ENCODE results near the gene HOXA4.

The HOXA4 gene

DNA sequence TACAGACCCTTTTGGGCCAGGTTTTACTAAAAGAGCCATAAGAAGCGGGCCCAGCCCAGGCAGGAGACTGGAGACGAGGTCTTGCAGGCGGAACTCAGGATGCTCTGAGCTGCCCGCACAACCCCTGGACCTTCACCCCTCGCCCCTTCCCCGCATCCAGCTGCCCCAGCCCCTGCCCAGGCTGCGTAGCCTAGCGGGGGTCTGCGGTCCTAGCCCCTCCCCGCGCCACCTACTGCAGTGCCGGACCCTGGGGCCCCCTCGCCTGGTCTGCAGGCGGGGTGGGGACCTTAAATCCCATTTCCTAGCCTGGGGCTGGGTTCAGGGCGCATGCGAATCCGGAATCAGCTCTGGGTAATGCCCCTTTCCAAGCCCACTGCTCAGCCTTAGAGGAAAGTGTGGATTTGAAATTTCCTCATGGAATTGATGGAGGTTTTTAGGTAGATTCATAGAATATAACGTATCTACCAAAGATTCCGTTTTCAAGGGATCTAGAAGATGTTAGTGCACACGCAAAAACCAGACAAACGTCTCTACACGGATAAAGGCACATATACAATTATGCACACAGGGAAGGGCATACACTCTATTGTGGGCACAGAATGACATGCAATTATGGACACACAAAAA lies 22.4 kb upstream of the HOXA4 start:
- DNase-seq, result no peak
- H2BK120ac ChIP-seq (ENCODE audit: low read depth, low read length), result no peak overlapping the region
- H4K8ac ChIP-seq (ENCODE audit: low read length), result peak overlapping the region; percentile 10
- no peak overlapping the region for H3K4me2 ChIP-seq (ENCODE audit: low read length, poor library complexity, severe bottlenecking)
- no peak overlapping the region for H2BK5ac ChIP-seq (ENCODE audit: low read depth, low read length, poor library complexity, severe bottlenecking)
- no peak overlapping the region for H3K23ac ChIP-seq (ENCODE audit: low read length in 2 of 2)
- no peak overlapping the region for H3K18ac ChIP-seq (ENCODE audit: low read depth in 1 of 2, low read length in 2 of 2)
- no peak overlapping the region for H4K91ac ChIP-seq (ENCODE audit: low read length)
- peak overlapping the region in 1 of 2 experiments; percentile 38 for H2BK12ac ChIP-seq (ENCODE audit: low read length in 2 of 2)
- H3K4ac ChIP-seq (ENCODE audit: low read depth in 1 of 2, low read length in 2 of 2), result no peak overlapping the region
- peak overlapping the region; percentile 90 for H3K9ac ChIP-seq (ENCODE audit: low read length)
- H3K4me1 ChIP-seq (ENCODE audit: control insufficient read depth, insufficient read depth, low read depth, low read length), result peaks cover 17% of the 10 kb centered on the region
- H3K27me3 ChIP-seq (ENCODE audit: control insufficient read depth in 1 of 2, insufficient read depth in 1 of 2, low read length in 2 of 2), result peaks cover 0 to 75% of the 10 kb centered on the region in 2 experiments
- no peak overlapping the region for H3K14ac ChIP-seq (ENCODE audit: low read length in 2 of 2)
- no peak overlapping the region for H2AK5ac ChIP-seq (ENCODE audit: low read length, severe bottlenecking)
- H2BK15ac ChIP-seq (ENCODE audit: low read depth, poor library complexity, severe bottlenecking), result no peak overlapping the region
- 70% methylated on average over 22 of the region's 22 CpGs for WGBS
- no peaks in the 10 kb centered on the region for H3K9me3 ChIP-seq (ENCODE audit: control insufficient read depth, low read length)
- H3K36me3 ChIP-seq (ENCODE audit: control insufficient read depth in 1 of 2, insufficient read depth in 2 of 2, low read depth in 1 of 2, low read length in 2 of 2), result peaks cover 0 to 35% of the 10 kb centered on the region in 2 experiments
- H3K79me1 ChIP-seq (replicated peaks; ENCODE audit: low read length, poor library complexity, severe bottlenecking), result peaks cover 17% of the 10 kb centered on the region
- H3K27ac ChIP-seq (ENCODE audit: low read length, poor library complexity, severe bottlenecking), result no peak overlapping the region
- H3K4me3 ChIP-seq (ENCODE audit: insufficient read depth in 1 of 2, low read depth in 1 of 2, low read length in 2 of 2), result peak overlapping the region in 1 of 2 experiments; percentile 82
- H2AFZ ChIP-seq (ENCODE audit: low read depth, low read length), result no peak overlapping the region

DNA sequence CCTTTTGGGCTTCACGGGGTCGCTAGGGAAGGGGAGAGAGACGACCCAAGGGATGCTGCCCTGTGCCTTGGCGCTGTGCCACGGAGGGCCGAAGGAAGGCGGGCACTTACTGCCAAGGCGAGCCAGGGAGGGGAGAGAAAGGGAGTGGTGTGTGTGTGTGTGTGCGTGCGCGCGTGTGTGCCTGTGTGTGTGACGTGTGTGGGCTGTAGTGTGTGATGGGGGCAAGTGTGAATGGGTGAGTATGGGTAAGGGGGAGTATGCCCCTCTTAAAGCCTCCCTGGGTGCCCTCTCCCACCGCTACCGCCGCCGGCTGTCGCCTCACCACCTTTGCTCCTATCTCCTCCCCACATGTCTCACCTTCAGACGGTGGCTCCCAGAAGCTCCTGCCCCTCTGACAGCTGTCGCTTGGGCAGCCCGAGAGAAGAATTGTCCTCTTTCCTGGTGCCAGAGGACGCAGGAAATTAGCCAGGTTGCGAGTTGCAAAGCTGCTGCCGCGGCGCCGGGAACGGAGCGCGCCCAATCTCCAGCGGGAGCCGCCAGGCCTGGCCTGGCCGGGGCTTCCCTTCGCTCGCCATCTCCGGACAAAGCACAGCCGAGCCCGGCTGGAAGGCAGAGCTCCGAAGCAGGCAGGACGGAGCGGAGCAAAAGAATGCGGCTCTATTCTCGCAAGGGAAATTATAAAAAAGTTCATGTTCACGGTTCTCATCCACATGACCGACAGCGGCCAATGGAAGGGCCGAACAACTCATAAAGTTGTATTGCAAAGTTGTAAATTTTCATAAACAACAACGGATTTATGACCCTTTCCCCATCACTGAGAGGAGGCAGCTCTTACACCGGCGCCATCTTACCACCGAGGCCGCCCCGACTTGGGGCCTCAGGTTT lies 21.6 kb upstream of the HOXA4 start, which contains the start of gene HOXA3:
HOXA3 (minus strand) TSS at position 653 of the 885 bp plus-strand sequence. CDS start 41,943 bp downstream, outside the sequence.
- Histone ChIP-seq H3K4ac (ENCODE audit: low read depth in 1 of 2, low read length in 2 of 2) (no peak within 1 kb of the TSS), H2AFZ (ENCODE audit: low read depth, low read length) (no peak within 1 kb of the TSS), H3K4me1 (ENCODE audit: control insufficient read depth, insufficient read depth, low read depth, low read length) (peaks cover 15% of the 10 kb centered on the region), H2AK5ac (ENCODE audit: low read length, severe bottlenecking) (no peak within 1 kb of the TSS), H3K4me2 (ENCODE audit: low read length, poor library complexity, severe bottlenecking) (peak within 1 kb of the TSS; percentile 23), H4K91ac (ENCODE audit: low read length) (peak within 1 kb of the TSS; percentile 43), H3K14ac (ENCODE audit: low read length in 2 of 2) (no peak within 1 kb of the TSS), H3K9ac (ENCODE audit: low read length) (peak within 1 kb of the TSS; percentile 90), H3K9me3 (ENCODE audit: control insufficient read depth, low read length) (no peaks in the 10 kb centered on the region), H3K18ac (ENCODE audit: low read depth in 1 of 2, low read length in 2 of 2) (peak within 1 kb of the TSS; percentile 19 to 25), H3K23ac (ENCODE audit: low read length in 2 of 2) (peak within 1 kb of the TSS in 1 of 2 experiments; percentile 67), H4K8ac (ENCODE audit: low read length) (peak within 1 kb of the TSS; percentile 10), H3K4me3 (ENCODE audit: insufficient read depth in 1 of 2, low read depth in 1 of 2, low read length in 2 of 2) (peak within 1 kb of the TSS in 1 of 2 experiments; percentile 82), H2BK5ac (ENCODE audit: low read depth, low read length, poor library complexity, severe bottlenecking) (no peak within 1 kb of the TSS), H2BK120ac (ENCODE audit: low read depth, low read length) (no peak within 1 kb of the TSS), H3K27me3 (ENCODE audit: control insufficient read depth in 1 of 2, insufficient read depth in 1 of 2, low read length in 2 of 2) (peaks cover 0 to 67% of the 10 kb centered on the region in 2 experiments), H3K36me3 (ENCODE audit: control insufficient read depth in 1 of 2, insufficient read depth in 2 of 2, low read depth in 1 of 2, low read length in 2 of 2) (peaks cover 0 to 35% of the 10 kb centered on the region in 2 experiments), H2BK12ac (ENCODE audit: low read length in 2 of 2) (peak within 1 kb of the TSS in 1 of 2 experiments; percentile 73), H3K27ac (ENCODE audit: low read length, poor library complexity, severe bottlenecking) (no peak within 1 kb of the TSS), H3K79me1 (replicated peaks; ENCODE audit: low read length, poor library complexity, severe bottlenecking) (peaks cover 18% of the 10 kb centered on the region), H2BK15ac (ENCODE audit: low read depth, poor library complexity, severe bottlenecking) (no peak within 1 kb of the TSS)
- 48% methylated on average over 47 of the region's 53 CpGs for WGBS
- DNase-seq, result peak; percentile 50

DNA sequence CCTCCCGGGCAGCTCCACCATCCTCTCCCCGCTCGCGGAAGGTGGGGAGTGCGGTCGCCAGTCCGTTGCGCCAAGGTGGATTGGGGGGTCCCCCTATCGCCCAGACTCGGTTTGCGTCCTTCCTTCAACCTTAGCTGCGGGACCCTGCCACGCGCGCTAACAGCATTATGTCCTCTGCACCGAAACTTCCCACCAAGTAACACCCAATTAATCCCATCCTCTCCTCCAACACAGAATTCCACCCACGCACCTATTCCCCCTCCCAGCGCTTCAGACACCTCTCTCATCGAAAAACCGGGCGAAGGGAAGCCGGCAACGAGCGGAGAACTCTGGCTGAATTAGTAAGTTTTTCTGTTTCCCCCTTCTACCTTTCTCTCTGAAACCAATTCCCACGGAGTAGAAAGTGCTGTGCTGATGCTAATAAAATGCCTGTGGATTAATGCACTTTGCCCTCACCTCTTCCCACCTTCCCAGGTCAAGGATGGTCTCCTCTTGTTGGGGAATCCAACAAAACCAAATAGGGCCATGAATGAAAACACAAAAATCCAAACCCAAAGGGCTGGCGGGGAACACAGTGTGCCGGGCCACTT lies 20.9 kb upstream of the HOXA4 start:
- WGBS, result 45% methylated on average over 23 of the region's 27 CpGs
- Histone ChIP-seq H3K18ac (ENCODE audit: low read depth in 1 of 2, low read length in 2 of 2) (no peak overlapping the region), H2BK5ac (ENCODE audit: low read depth, low read length, poor library complexity, severe bottlenecking) (no peak overlapping the region), H2BK120ac (ENCODE audit: low read depth, low read length) (no peak overlapping the region), H3K27me3 (ENCODE audit: control insufficient read depth in 1 of 2, insufficient read depth in 1 of 2, low read length in 2 of 2) (peaks cover 0 to 67% of the 10 kb centered on the region in 2 experiments), H2BK15ac (ENCODE audit: low read depth, poor library complexity, severe bottlenecking) (no peak overlapping the region), H3K4me2 (ENCODE audit: low read length, poor library complexity, severe bottlenecking) (no peak overlapping the region), H2AFZ (ENCODE audit: low read depth, low read length) (no peak overlapping the region), H3K9ac (ENCODE audit: low read length) (peak overlapping the region; percentile 90), H3K14ac (ENCODE audit: low read length in 2 of 2) (no peak overlapping the region), H3K4ac (ENCODE audit: low read depth in 1 of 2, low read length in 2 of 2) (peak overlapping the region in 1 of 2 experiments; percentile 29), H4K8ac (ENCODE audit: low read length) (no peak overlapping the region), H3K36me3 (ENCODE audit: control insufficient read depth in 1 of 2, insufficient read depth in 2 of 2, low read depth in 1 of 2, low read length in 2 of 2) (peaks cover 2 to 35% of the 10 kb centered on the region in 2 experiments), H4K91ac (ENCODE audit: low read length) (no peak overlapping the region), H3K79me1 (replicated peaks; ENCODE audit: low read length, poor library complexity, severe bottlenecking) (peaks cover 21% of the 10 kb centered on the region), H3K27ac (ENCODE audit: low read length, poor library complexity, severe bottlenecking) (no peak overlapping the region), H2BK12ac (ENCODE audit: low read length in 2 of 2) (no peak overlapping the region), H2AK5ac (ENCODE audit: low read length, severe bottlenecking) (no peak overlapping the region), H3K4me1 (ENCODE audit: control insufficient read depth, insufficient read depth, low read depth, low read length) (peaks cover 13% of the 10 kb centered on the region), H3K23ac (ENCODE audit: low read length in 2 of 2) (no peak overlapping the region), H3K4me3 (ENCODE audit: insufficient read depth in 1 of 2, low read depth in 1 of 2, low read length in 2 of 2) (peak overlapping the region in 1 of 2 experiments; percentile 82), H3K9me3 (ENCODE audit: control insufficient read depth, low read length) (no peaks in the 10 kb centered on the region)
- no peak for DNase-seq
